Measurements from ENCODE around the gene NPC1L1. TPM values are rescaled to one million over a fixed set of nuclear protein-coding genes. Genes with fewer than 3 reads are reported as not detected.

NPC1L1 gene
- total RNA-seq: 0.96 and 1.5 TPM in 2 replicates

DNA sequence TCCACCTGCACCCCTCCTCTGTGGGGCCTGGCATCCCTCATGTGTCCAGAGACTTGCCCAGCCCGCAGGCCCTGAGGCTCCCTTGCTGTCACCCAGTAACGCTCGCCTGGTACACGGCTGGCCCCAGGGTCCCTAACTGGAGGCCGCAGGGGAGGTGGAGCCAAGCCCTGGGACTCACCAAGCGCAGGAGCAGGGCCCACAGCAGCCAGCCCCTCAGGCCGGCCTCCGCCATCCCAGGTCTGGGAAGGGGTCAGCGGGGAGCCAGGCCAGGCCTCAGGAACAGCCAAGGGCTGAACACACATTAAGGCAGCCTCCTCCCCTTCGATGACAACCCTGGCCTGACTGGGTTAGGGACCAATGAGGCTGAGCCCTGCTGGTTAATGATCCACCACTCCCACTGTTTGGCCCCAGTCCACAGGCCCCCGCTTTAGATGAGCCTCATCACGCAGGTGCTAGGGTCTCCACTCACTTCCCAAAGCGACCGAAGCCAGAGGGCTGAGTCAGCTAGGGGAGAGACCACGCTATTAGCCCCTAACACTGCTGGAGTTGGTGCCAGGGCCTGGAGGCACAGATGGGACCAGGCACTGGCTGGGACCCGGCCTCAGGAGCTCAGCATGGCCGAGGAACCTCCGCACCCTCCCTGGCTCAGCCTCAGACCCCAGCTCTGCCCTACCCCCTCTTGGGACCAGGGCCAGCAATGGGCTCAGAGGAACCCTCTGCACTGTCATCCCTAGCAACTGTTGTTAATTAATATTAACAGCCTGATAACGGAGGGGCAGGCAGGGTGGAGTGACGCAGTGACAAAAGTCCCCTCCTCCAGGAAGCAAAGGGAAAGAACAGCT, at the start of gene NPC1L1:
TSS of gene NPC1L1 (minus strand) at position 303 of the 842 bp plus-strand sequence. CDS start at position 232, 71 bp downstream.
- no peak for DNase-seq (ENCODE audit: low read depth)
- H3K4me3 ChIP-seq (ENCODE audit: low read depth, low read length): no peak within 1 kb of the TSS
- TF ChIP-seq, protein P1, sequence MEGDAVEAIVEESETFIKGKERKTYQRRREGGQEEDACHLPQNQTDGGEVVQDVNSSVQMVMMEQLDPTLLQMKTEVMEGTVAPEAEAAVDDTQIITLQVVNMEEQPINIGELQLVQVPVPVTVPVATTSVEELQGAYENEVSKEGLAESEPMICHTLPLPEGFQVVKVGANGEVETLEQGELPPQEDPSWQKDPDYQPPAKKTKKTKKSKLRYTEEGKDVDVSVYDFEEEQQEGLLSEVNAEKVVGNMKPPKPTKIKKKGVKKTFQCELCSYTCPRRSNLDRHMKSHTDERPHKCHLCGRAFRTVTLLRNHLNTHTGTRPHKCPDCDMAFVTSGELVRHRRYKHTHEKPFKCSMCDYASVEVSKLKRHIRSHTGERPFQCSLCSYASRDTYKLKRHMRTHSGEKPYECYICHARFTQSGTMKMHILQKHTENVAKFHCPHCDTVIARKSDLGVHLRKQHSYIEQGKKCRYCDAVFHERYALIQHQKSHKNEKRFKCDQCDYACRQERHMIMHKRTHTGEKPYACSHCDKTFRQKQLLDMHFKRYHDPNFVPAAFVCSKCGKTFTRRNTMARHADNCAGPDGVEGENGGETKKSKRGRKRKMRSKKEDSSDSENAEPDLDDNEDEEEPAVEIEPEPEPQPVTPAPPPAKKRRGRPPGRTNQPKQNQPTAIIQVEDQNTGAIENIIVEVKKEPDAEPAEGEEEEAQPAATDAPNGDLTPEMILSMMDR (IDR thresholded peaks at IDR 0.05; ENCODE audit: insufficient read depth, low read length, poor library complexity, severe bottlenecking): no peak
- no peaks in the 10 kb centered on the region for H3K27me3 ChIP-seq (ENCODE audit: control insufficient read depth, insufficient read depth, low read length)
- H3K36me3 ChIP-seq (ENCODE audit: control insufficient read depth, insufficient read depth, low read length): no peaks in the 10 kb centered on the region

DNA sequence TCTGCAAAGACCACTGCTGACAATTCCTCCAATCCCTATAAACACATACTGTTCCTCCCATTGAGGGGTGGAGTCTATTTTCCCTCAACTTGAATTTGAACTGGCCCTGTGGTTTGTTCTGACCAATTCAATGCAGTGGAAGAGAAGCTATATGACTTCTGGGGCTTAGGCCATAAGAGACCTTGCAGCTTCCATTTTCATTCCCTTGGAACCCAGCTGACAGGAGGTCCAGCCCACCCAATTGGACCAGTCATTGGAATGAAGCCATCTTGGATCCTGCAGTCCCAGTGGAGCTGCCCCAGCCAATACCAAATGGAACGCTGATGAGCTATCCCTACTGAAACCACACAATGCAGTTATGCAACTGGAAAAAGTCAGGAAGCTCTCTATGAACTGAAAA, 49.8 kb upstream of the NPC1L1 start:
- no peak for DNase-seq (ENCODE audit: low read depth)

GRCh38 chr7:44587843-44588711, 46.9 kb upstream of the NPC1L1 start:
- Histone ChIP-seq H3K36me3 (ENCODE audit: control insufficient read depth, insufficient read depth, low read length) (no peaks in the 10 kb centered on the region), H3K27me3 (ENCODE audit: control insufficient read depth, insufficient read depth, low read length) (no peaks in the 10 kb centered on the region), H3K4me3 (ENCODE audit: low read depth, low read length) (no peak overlapping the region)
- DNase-seq (ENCODE audit: low read depth): no peak
- TF ChIP-seq, protein P1 (IDR thresholded peaks at IDR 0.05; ENCODE audit: insufficient read depth, low read length, poor library complexity, severe bottlenecking): peak; percentile 53

More for the DNA sequence above, 49.8 kb upstream of the NPC1L1 start:
- Histone ChIP-seq H3K27me3 (ENCODE audit: control insufficient read depth, insufficient read depth, low read length) (no peaks in the 10 kb centered on the region), H3K4me3 (ENCODE audit: low read depth, low read length) (no peak overlapping the region), H3K36me3 (ENCODE audit: control insufficient read depth, insufficient read depth, low read length) (no peaks in the 10 kb centered on the region)
- TF ChIP-seq, protein P1 (IDR thresholded peaks at IDR 0.05; ENCODE audit: insufficient read depth, low read length, poor library complexity, severe bottlenecking): no peak

GRCh38 chr7:44583146-44583865, 42.2 kb upstream of the NPC1L1 start:
- no peak for DNase-seq (ENCODE audit: low read depth)
- peaks cover 2% of the 10 kb centered on the region for H3K36me3 ChIP-seq (ENCODE audit: control insufficient read depth, insufficient read depth, low read length)
- no peak overlapping the region for H3K4me3 ChIP-seq (ENCODE audit: low read depth, low read length)
- TF ChIP-seq, protein P1 (IDR thresholded peaks at IDR 0.05; ENCODE audit: insufficient read depth, low read length, poor library complexity, severe bottlenecking): no peak
- no peaks in the 10 kb centered on the region for H3K27me3 ChIP-seq (ENCODE audit: control insufficient read depth, insufficient read depth, low read length)

GRCh38 chr7:44581879-44582603, 40.9 kb upstream of the NPC1L1 start, which contains the start of gene TMED4:
TSS of gene TMED4 (minus strand) at chr7:44582231. CDS start at chr7:44582206, 25 bp downstream.
- Histone ChIP-seq H3K36me3 (ENCODE audit: control insufficient read depth, insufficient read depth, low read length) (peaks cover 2% of the 10 kb centered on the region), H3K4me3 (ENCODE audit: low read depth, low read length) (peak within 1 kb of the TSS; percentile 89), H3K27me3 (ENCODE audit: control insufficient read depth, insufficient read depth, low read length) (no peaks in the 10 kb centered on the region)
- peak; percentile 92 for DNase-seq (ENCODE audit: low read depth)
- TF ChIP-seq, protein P1 (IDR thresholded peaks at IDR 0.05; ENCODE audit: insufficient read depth, low read length, poor library complexity, severe bottlenecking): no peak
